Lung microvascular endothelial cell (primary cell): Measurements from ENCODE around the gene TM2D1. TPM values are rescaled to one million over a fixed set of nuclear protein-coding genes. Genes with fewer than 3 reads are reported as not detected.
"Not testable (repeated sequence)": the region's sequence is repeated elsewhere in the genome, so short reads cannot be mapped to it uniquely, and the experiment has no call there.

Experiments used
- DNase-seq, 2 donors: peaks; one replicate each; pipeline versions ENCODE4 v3.0.0 to v3.0.0-alpha.2; 2010; ENCODE audit warnings: low read depth in 2 of 2
- total RNA-seq: library from RNA; depleted of rRNA; stranded (reverse); fragments of >200 nt; gene quantifications from 2 replicates; pipeline ENCODE4 v1.2.1, GENCODE V29; 2014

TM2D1 gene
- total RNA-seq = 37.5 and 58.7 TPM in 2 replicates

- peak; percentile 89 to 90 for DNase-seq
Measured at GRCh38 chr1:61724813-61725694, at the start of gene TM2D1. TSS of gene TM2D1 (minus strand) at chr1:61725141. CDS start at chr1:61725120, 21 bp downstream.

GRCh38 chr1:61770131-61770530 lies 45.2 kb upstream of the TM2D1 start:
- DNase-seq = no peak

- DNase-seq = no peak
Measured at GRCh38 chr1:61757950-61758349, 33.0 kb upstream of the TM2D1 start.

- no peak for DNase-seq
Measured at GRCh38 chr1:61756773-61757172, 31.8 kb upstream of the TM2D1 start.

GRCh38 chr1:61754545-61754944 lies 29.6 kb upstream of the TM2D1 start:
- no peak for DNase-seq

GRCh38 chr1:61753998-61754508 lies 29.1 kb upstream of the TM2D1 start:
- DNase-seq = no peak

- DNase-seq = no peak
Measured at GRCh38 chr1:61752921-61753389, 28.0 kb upstream of the TM2D1 start.

GRCh38 chr1:61749574-61749973 lies 24.6 kb upstream of the TM2D1 start:
- no peak for DNase-seq

- no peak for DNase-seq
Measured at GRCh38 chr1:61748566-61748965, 23.6 kb upstream of the TM2D1 start.

GRCh38 chr1:61746813-61747212 lies 21.9 kb upstream of the TM2D1 start:
- DNase-seq = no peak

- DNase-seq = no peak
Measured at GRCh38 chr1:61743716-61744580, 19.0 kb upstream of the TM2D1 start.

GRCh38 chr1:61743431-61743705 lies 18.4 kb upstream of the TM2D1 start:
- no peak for DNase-seq

- DNase-seq = peak; percentile 41 to 59
Measured at GRCh38 chr1:61742620-61743430, 17.9 kb upstream of the TM2D1 start.

- DNase-seq = peak; percentile 11 to 60
Measured at GRCh38 chr1:61741711-61742619, 17.0 kb upstream of the TM2D1 start, which contains the start of gene PATJ. TSS of gene PATJ (plus strand) at chr1:61742480. CDS start at chr1:61762893, 20,413 bp downstream.

GRCh38 chr1:61740751-61741700 lies 16.1 kb upstream of the TM2D1 start:
- DNase-seq = no peak

- DNase-seq = no peak
Measured at GRCh38 chr1:61732726-61733125, 7.8 kb upstream of the TM2D1 start.

- not testable (repeated sequence) for DNase-seq
Measured at GRCh38 chr1:61730679-61731078, 5.7 kb upstream of the TM2D1 start.

GRCh38 chr1:61727544-61727943 lies 2.6 kb upstream of the TM2D1 start:
- no peak for DNase-seq

- DNase-seq = peak; percentile 11 to 16
Measured at GRCh38 chr1:61724506-61724812, 482 bp downstream of the TM2D1 start.
